Rectal smooth muscle tissue (tissue), 1 donor: Measurements from ENCODE around the gene ZC3H8.

Source experiments
- H3K27ac ChIP-seq: one replicate; pipeline ENCODE4 v1.7.0; 2013; ENCODE audit warnings: low read depth, low read length, inconsistent platforms
- H3K27me3 ChIP-seq: one replicate; pipeline ENCODE4 v1.7.0; 2013; ENCODE audit warnings: low read length; ENCODE audit not compliant: control insufficient read depth, insufficient read depth
- H3K36me3 ChIP-seq: one replicate; pipeline ENCODE4 v1.7.0; 2013; ENCODE audit warnings: low read length; ENCODE audit not compliant: control insufficient read depth, insufficient read depth
- H3K4me1 ChIP-seq: one replicate; pipeline ENCODE4 v1.7.0; 2013; ENCODE audit warnings: low read length; ENCODE audit not compliant: control insufficient read depth, insufficient read depth
- H3K4me3 ChIP-seq: one replicate; pipeline ENCODE4 v1.7.0; 2013; ENCODE audit warnings: low read length
- H3K9ac ChIP-seq: one replicate; pipeline ENCODE4 v1.7.0; 2013; ENCODE audit warnings: low read length

Gene ZC3H8

DNA sequence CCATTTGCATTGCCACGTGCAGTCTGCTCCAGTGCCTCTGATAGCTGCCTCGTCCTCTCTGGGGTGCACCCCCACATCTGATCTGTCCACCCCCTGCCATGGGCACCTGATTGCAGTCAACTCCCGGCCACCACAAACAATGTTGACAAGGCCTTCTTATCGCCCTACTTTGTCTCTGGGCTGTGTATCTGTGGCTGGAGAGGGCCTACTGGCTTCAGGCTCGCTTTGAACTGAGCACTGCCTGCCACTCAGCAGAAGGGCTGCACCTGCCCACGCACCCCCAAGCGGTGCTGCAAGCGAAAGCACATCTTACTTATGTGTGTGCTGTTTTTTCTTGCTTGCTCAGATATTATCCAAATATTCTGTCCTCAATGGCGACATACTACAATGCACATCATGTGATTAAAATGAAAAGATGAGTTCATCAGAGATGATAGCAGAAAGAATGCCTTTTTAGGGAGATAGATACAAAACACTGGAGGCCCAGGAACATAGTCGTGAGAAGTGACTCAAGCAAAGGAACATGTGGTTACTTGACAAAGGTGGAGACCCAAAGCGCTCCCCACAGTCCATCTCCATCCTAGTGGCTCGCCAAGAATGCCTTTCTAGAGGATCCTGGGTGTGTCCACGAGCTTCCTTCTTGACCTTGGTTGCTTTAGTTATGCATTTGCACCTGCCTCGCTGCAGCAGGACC lies 87.9 kb downstream of the ZC3H8 start:
- H3K27me3 ChIP-seq, result no peaks in the 10 kb centered on the region
- no peaks in the 10 kb centered on the region for H3K4me1 ChIP-seq
- no peaks in the 10 kb centered on the region for H3K36me3 ChIP-seq
- no peak overlapping the region for H3K4me3 ChIP-seq
- no peak overlapping the region for H3K9ac ChIP-seq
- no peak overlapping the region for H3K27ac ChIP-seq

GRCh38 chr2:112165296-112165695 lies 89.5 kb downstream of the ZC3H8 start:
- H3K4me1 ChIP-seq, result no peaks in the 10 kb centered on the region

GRCh38 chr2:112164876-112165275 lies 90.0 kb downstream of the ZC3H8 start:
- Histone ChIP-seq H3K4me3 (no peak overlapping the region), H3K4me1 (no peaks in the 10 kb centered on the region), H3K9ac (no peak overlapping the region), H3K27me3 (no peaks in the 10 kb centered on the region), H3K36me3 (no peaks in the 10 kb centered on the region), H3K27ac (no peak overlapping the region)

More at GRCh38 chr2:112165296-112165695, 89.5 kb downstream of the ZC3H8 start:
- no peaks in the 10 kb centered on the region for H3K27me3 ChIP-seq
- H3K9ac ChIP-seq, result no peak overlapping the region
- no peak overlapping the region for H3K4me3 ChIP-seq
- no peaks in the 10 kb centered on the region for H3K36me3 ChIP-seq
- no peak overlapping the region for H3K27ac ChIP-seq

- no peaks in the 10 kb centered on the region for H3K4me1 ChIP-seq
- H3K27me3 ChIP-seq, result no peaks in the 10 kb centered on the region
Measured at GRCh38 chr2:112163541-112163981, 91.3 kb downstream of the ZC3H8 start.

GRCh38 chr2:112162956-112163355 lies 91.9 kb downstream of the ZC3H8 start:
- H3K27me3 ChIP-seq, result no peaks in the 10 kb centered on the region
- no peaks in the 10 kb centered on the region for H3K4me1 ChIP-seq
- no peak overlapping the region for H3K4me3 ChIP-seq
- no peak overlapping the region for H3K27ac ChIP-seq
- H3K9ac ChIP-seq, result no peak overlapping the region
- no peaks in the 10 kb centered on the region for H3K36me3 ChIP-seq

More at GRCh38 chr2:112163541-112163981, 91.3 kb downstream of the ZC3H8 start:
- Histone ChIP-seq H3K36me3 (no peaks in the 10 kb centered on the region), H3K27ac (no peak overlapping the region), H3K9ac (no peak overlapping the region), H3K4me3 (no peak overlapping the region)

GRCh38 chr2:112162341-112162740 lies 92.5 kb downstream of the ZC3H8 start:
- H3K36me3 ChIP-seq, result no peaks in the 10 kb centered on the region
- no peaks in the 10 kb centered on the region for H3K4me1 ChIP-seq
- no peak overlapping the region for H3K9ac ChIP-seq
- no peak overlapping the region for H3K4me3 ChIP-seq
- no peaks in the 10 kb centered on the region for H3K27me3 ChIP-seq
- H3K27ac ChIP-seq, result no peak overlapping the region
